HepG2 (cell line): ENCODE results near the gene PTBP2. TPM values are rescaled to one million over a fixed set of nuclear protein-coding genes. Genes with fewer than 3 reads are reported as not detected.
A peak's percentile ranks its signal among the peaks of the same experiment; 100 is the strongest.

ENCODE experiments used
- ATAC-seq: fragments of 200-7000 bp; cut with Tn5 transposase; 3 replicates; pipeline ENCODE4 v1.9.1; 2020; ENCODE audit warnings: mild to moderate bottlenecking, moderate library complexity
- BruUV-seq: library from RNA; stranded (reverse); fragments of 400-500 nt; replicated peaks from 2 replicates; lab custom pipeline; 2021; lab: Mats Ljungman, UMichigan
- CTCF ChIA-PET: fragments of 300-600 bp; formaldehyde crosslinking; extraction: SDS; loops from one replicate; lab custom pipeline; 2021; ENCODE audit warnings: low total read pairs, inconsistent platforms, low intra/inter-chr PET ratio; lab: Yijun Ruan, JAX
- POLR2A ChIA-PET: fragments of 350-600 bp; sonication (Branson Sonifier 250); formaldehyde crosslinking; loops from one replicate; lab custom pipeline; 2020; ENCODE audit warnings: antibody characterized with exemption, inconsistent platforms; lab: Yijun Ruan, JAX
- DNase-seq: peaks from one replicate; pipeline ENCODE4 v3.0.0-alpha.2; 2015; ENCODE audit warnings: low spot score
- FAIRE-seq: peaks from 3 replicates; lab custom pipeline; 2011; peaks lifted over from hg19 to GRCh38; lab: Jason Lieb, UNC
- H2AFZ ChIP-seq: one replicate; pipeline ENCODE4 v1.6.1; 2011; ENCODE audit warnings: low read length, inconsistent platforms
- H3K27ac ChIP-seq: fragments of 300-600 bp; 3 replicates; pipeline ENCODE4 v1.8.0; 2011; ENCODE audit warnings: mixed run types, mild to moderate bottlenecking, mixed read lengths, low read length, inconsistent platforms; ENCODE audit not compliant: insufficient read depth; ENCODE audit errors: extremely low read length
- H3K27me3 ChIP-seq, 2 experiments: fragments of 200-600 bp in 1 of 2; 2 replicates in 1 of 2; 3 replicates in 1 of 2; pipeline versions ENCODE4 v1.6.0 to v1.8.0; 2011; ENCODE audit warnings: low read length in 2 of 2, mild to moderate bottlenecking in 2 of 2, moderate library complexity in 2 of 2, inconsistent platforms in 1 of 2; ENCODE audit not compliant: insufficient read depth in 2 of 2, control insufficient read depth in 1 of 2
- H3K36me3 ChIP-seq, 2 experiments: fragments of 200-600 bp in 1 of 2; replicated peaks in 1 of 2; 2 replicates in 1 of 2; 3 replicates in 1 of 2; pipeline versions ENCODE4 v1.5.1 to v1.8.0; 2011; ENCODE audit warnings: low read length in 2 of 2, inconsistent platforms in 1 of 2; ENCODE audit not compliant: insufficient read depth in 2 of 2, control insufficient read depth in 1 of 2
- H3K4me1 ChIP-seq: 2 replicates; pipeline ENCODE4 v1.5.1; 2012; ENCODE audit warnings: low read length, inconsistent platforms; ENCODE audit not compliant: insufficient read depth
- H3K4me2 ChIP-seq: 2 replicates; pipeline ENCODE4 v1.6.0; 2011; ENCODE audit warnings: low read depth, low read length, inconsistent platforms
- H3K4me3 ChIP-seq, 3 experiments: fragments of 200-600 bp in 1 of 3; sonication (generic), shearing (Covaris generic) in 1 of 3; replicated peaks in 1 of 3; 2 replicates each; pipeline ENCODE4 v1.5.1; 2011 to 2016; ENCODE audit warnings: low read length in 3 of 3, inconsistent platforms in 2 of 3, low read depth in 2 of 3, mild to moderate bottlenecking in 2 of 3, control low read depth in 1 of 3, mixed read lengths in 1 of 3; ENCODE audit not compliant: insufficient read depth in 1 of 3
- H3K79me2 ChIP-seq: one replicate; pipeline ENCODE4 v1.6.1; 2011; ENCODE audit warnings: low read length, inconsistent platforms; ENCODE audit not compliant: insufficient read depth
- H3K9ac ChIP-seq: 2 replicates; pipeline ENCODE4 v1.6.0; 2011; ENCODE audit warnings: mild to moderate bottlenecking, low read depth, low read length, inconsistent platforms; ENCODE audit not compliant: insufficient read depth
- H3K9me3 ChIP-seq: 2 replicates; pipeline ENCODE4 v1.5.1; 2012; ENCODE audit warnings: mild to moderate bottlenecking, low read length
- H4K20me1 ChIP-seq: 2 replicates; pipeline ENCODE4 v1.6.0; 2011; ENCODE audit warnings: inconsistent platforms, mild to moderate bottlenecking, low read length, moderate library complexity; ENCODE audit not compliant: insufficient read depth
- ASH2L ChIP-seq: fragments of 300-600, 200-600 bp; sonication (generic); IDR thresholded peaks from 2 replicates; pipeline ENCODE4 v1.7.0; 2017; ENCODE audit warnings: low read depth, mild to moderate bottlenecking, moderate library complexity, mixed read lengths, low read length; ENCODE audit not compliant: insufficient read length
- MAFK ChIP-seq, 2 experiments: IDR thresholded peaks in 1 of 2; conservative IDR thresholded peaks in 1 of 2; 2 replicates each; pipeline ENCODE4 v1.6.1; 2011; ENCODE audit warnings: improper control_type of control experiment in 2 of 2, low read length in 2 of 2
- MATR3 ChIP-seq: sonication (generic); formaldehyde crosslinking; IDR thresholded peaks from 2 replicates; pipeline ENCODE4 v1.4.0; 2020; ENCODE audit warnings: missing genetic modification reagents
- NCOR1 ChIP-seq: fragments of 200-600 bp; sonication (generic); IDR thresholded peaks from 2 replicates; pipeline ENCODE4 v1.7.0; 2017; ENCODE audit warnings: antibody characterized with exemption, low read length, borderline replicate concordance
- NFE2L2 ChIP-seq: fragments of 150-350 bp; IDR thresholded peaks from 2 replicates; pipeline ENCODE4 v1.6.1; 2014; ENCODE audit warnings: low read length
- NR3C1 ChIP-seq: sonication (generic); formaldehyde crosslinking; IDR thresholded peaks from 2 replicates; pipeline ENCODE4 v1.4.0; 2020; ENCODE audit warnings: missing genetic modification reagents
- NRL ChIP-seq: sonication (generic); formaldehyde crosslinking; IDR thresholded peaks from 2 replicates; pipeline ENCODE4 v1.5.0; 2020; ENCODE audit warnings: missing genetic modification reagents, mild to moderate bottlenecking, moderate library complexity, borderline replicate concordance
- PRPF4 ChIP-seq: fragments of 200-400 bp; formaldehyde crosslinking; IDR thresholded peaks from 2 replicates; pipeline ENCODE4 v1.6.1; 2016; ENCODE audit warnings: low read length, low read depth; ENCODE audit not compliant: poor library complexity, severe bottlenecking
- ZNF292 ChIP-seq: sonication (generic); formaldehyde crosslinking; IDR thresholded peaks from 2 replicates; pipeline ENCODE4 v1.8.1; 2022; ENCODE audit warnings: mild to moderate bottlenecking, low read depth, missing genetic modification reagents, borderline replicate concordance
- ZNF572 ChIP-seq: sonication (generic); formaldehyde crosslinking; IDR thresholded peaks from 2 replicates; pipeline ENCODE4 v1.5.1; 2020; ENCODE audit warnings: mild to moderate bottlenecking, missing genetic modification reagents
- ZNF878 ChIP-seq: sonication (generic); formaldehyde crosslinking; IDR thresholded peaks from 2 replicates; pipeline ENCODE4 v1.8.1; 2023; ENCODE audit warnings: mild to moderate bottlenecking, missing genetic modification reagents, moderate library complexity
- WGBS: methylation state at CpG from one replicate; pipeline ENCODE4 v1.1.6; 2017; ENCODE audit warnings: low lambda C conversion rate; 5-methylcytosine and 5-hydroxymethylcytosine counted together
- in situ Hi-C: cut with HindIII; loops from 2 replicates; pipeline ENCODE4 v1.10.0; 2017; ENCODE audit warnings: low pct_unique_long_range_greater_than_20kb; ENCODE audit not compliant: extremely low pct_ligation_motif_present
- intact Hi-C: fragments of 100-400 bp; cut with micrococcal nuclease; formaldehyde crosslinking; loops from one replicate; pipeline ENCODE4 v1.10.0; 2022; ENCODE audit not compliant: unreplicated experiment
- polyA plus RNA-seq, 8 experiments: library from polyadenylated mRNA; depleted of rRNA in 3 of 8; stranded (reverse) in 7 of 8; unstranded in 1 of 8; fragments of >200 nt; fragmentation: Illumina TruSeq in 4 of 8; extraction: Trizol in 4 of 8; gene quantifications; 2 replicates each; pipeline versions ENCODE4 v1.2.1 to v1.2.3, GENCODE V29; 2011 to 2016; ENCODE audit warnings: low read depth in 4 of 8, missing spikeins in 1 of 8, mixed read lengths in 1 of 8; ENCODE audit not compliant: insufficient read depth in 1 of 8
- total RNA-seq, 5 experiments: library from RNA; depleted of rRNA; stranded (reverse); fragments of >200 nt; fragmentation: Illumina TruSeq; extraction: Trizol; gene quantifications; 2 replicates each; pipeline ENCODE4 v1.2.3, GENCODE V29; 2016; ENCODE audit warnings: low read depth in 1 of 5
- TF ChIP-seq, protein P1 (sequence below): sonication (generic); formaldehyde crosslinking; IDR thresholded peaks from 2 replicates; pipeline ENCODE4 v1.5.0; 2020; ENCODE audit warnings: missing genetic modification reagents
- TF ChIP-seq, protein P2 (sequence below): sonication (generic); formaldehyde crosslinking; IDR thresholded peaks from 2 replicates; pipeline ENCODE4 v1.4.0; 2020; ENCODE audit warnings: missing genetic modification reagents
- TF ChIP-seq, protein P3 (sequence below): sonication (generic); formaldehyde crosslinking; IDR thresholded peaks from 2 replicates; pipeline ENCODE4; 2020; ENCODE audit warnings: missing genetic modification reagents, mild to moderate bottlenecking, borderline replicate concordance

The PTBP2 gene
- total and polyA plus RNA-seq, 2 of the 13 experiments (the other 11 are each of a cell fraction or from before 2014, with no cell fraction given) = 10.5 to 14.1 TPM

DNA sequence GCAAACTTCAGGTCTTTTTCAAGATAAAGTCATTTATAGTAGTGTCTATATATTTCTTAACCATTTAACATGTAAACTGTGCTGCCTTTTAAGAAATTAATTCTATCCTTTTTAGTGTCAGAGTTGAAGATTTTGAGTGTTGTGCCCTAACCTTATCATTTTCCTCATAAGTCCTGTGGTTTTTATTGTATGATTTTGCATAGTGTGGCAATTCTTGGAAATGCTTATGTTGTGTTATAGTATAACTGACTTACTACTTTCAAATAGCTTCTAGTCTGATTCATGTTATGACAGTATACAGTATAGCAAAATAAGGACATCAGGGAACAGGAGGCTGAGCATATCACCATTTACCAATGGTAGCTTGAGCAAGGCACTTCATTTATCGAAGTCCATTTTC lies 99.1 kb downstream of the PTBP2 start:
- no peak overlapping the region for H3K27ac ChIP-seq
- intact Hi-C loops = no loop called here
- no TSS peak for BruUV-seq
- no peak overlapping the region for H3K9ac ChIP-seq
- H3K36me3 ChIP-seq = no peaks in the 10 kb centered on the region
- FAIRE-seq = no peak
- no peaks in the 10 kb centered on the region for H4K20me1 ChIP-seq
- no peak for TF ChIP-seq NRL (CRISPR knock-in tag)
- TF ChIP-seq MATR3 = no peak
- no peak for TF ChIP-seq ASH2L
- TF ChIP-seq NCOR1 = no peak
- TF ChIP-seq MAFK (conservative IDR thresholded peaks at IDR 0.05 in 1 of 2, IDR thresholded peaks at IDR 0.05 in 1 of 2; ENCODE audit: low read length in 2 of 2) = 0 out of 4 replicates have a peak, but pooled peaks of 1 of the 2 experiments have one; percentile 15
- TF ChIP-seq NFE2L2 = no peak
- TF ChIP-seq, protein P1, sequence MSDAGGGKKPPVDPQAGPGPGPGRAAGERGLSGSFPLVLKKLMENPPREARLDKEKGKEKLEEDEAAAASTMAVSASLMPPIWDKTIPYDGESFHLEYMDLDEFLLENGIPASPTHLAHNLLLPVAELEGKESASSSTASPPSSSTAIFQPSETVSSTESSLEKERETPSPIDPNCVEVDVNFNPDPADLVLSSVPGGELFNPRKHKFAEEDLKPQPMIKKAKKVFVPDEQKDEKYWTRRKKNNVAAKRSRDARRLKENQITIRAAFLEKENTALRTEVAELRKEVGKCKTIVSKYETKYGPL = no peak
- CTCF ChIA-PET = no interaction called here
- POLR2A ChIA-PET = no interaction called here
- H3K4me3 ChIP-seq = no peak overlapping the region
- H3K4me2 ChIP-seq = no peak overlapping the region
- H3K79me2 ChIP-seq = no peaks in the 10 kb centered on the region
- no peak for ATAC-seq
- no peaks in the 10 kb centered on the region for H3K4me1 ChIP-seq
- no peak overlapping the region for H2AFZ ChIP-seq
- in situ Hi-C loops = no loop called here
- no peaks in the 10 kb centered on the region for H3K9me3 ChIP-seq
- H3K27me3 ChIP-seq = no peaks in the 10 kb centered on the region
- WGBS = 100% methylated on average over 1 of the region's 1 CpG
- no peak for DNase-seq

DNA sequence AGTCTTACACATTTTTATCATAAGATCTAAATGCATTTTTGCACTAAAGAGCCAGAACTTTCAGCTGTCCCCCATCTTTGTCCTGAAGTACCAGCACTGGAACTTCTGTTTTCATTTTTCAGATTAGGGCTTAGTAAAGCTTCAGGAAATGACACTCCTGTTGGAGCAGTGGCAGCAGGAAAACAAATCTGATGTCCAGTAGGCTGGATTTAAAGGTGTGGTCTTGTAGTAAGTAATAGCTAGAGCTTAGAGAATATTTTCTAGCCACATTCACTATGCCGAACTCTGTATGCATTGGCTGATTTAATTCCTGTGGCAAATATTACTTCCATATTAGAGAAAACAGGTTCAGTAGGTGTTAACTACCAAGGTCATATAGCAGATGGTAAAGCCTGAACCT lies 103.6 kb downstream of the PTBP2 start:
- DNase-seq (no peak), ATAC-seq (no peak), FAIRE-seq (no peak)
- H3K27me3 ChIP-seq = no peaks in the 10 kb centered on the region
- no TSS peak for BruUV-seq
- no peak overlapping the region for H2AFZ ChIP-seq
- H3K4me1 ChIP-seq = no peaks in the 10 kb centered on the region
- no peaks in the 10 kb centered on the region for H3K79me2 ChIP-seq
- H4K20me1 ChIP-seq = no peaks in the 10 kb centered on the region
- no peak overlapping the region for H3K9ac ChIP-seq
- H3K27ac ChIP-seq = no peak overlapping the region
- 93% methylated on average over 1 of the region's 1 CpG for WGBS
- no peak overlapping the region for H3K4me3 ChIP-seq
- intact Hi-C loops = no loop called here
- ChIA-PET CTCF (no interaction called here), POLR2A (no interaction called here)
- no peak overlapping the region for H3K4me2 ChIP-seq
- no peaks in the 10 kb centered on the region for H3K9me3 ChIP-seq
- H3K36me3 ChIP-seq = no peaks in the 10 kb centered on the region
- in situ Hi-C loops = no loop called here
- TF ChIP-seq ZNF292 (CRISPR knock-in tag) (no peak), PRPF4 (no peak), NR3C1 (CRISPR knock-in tag) (no peak), ZNF572 (CRISPR knock-in tag) (no peak), ZNF878 (CRISPR knock-in tag) (no peak)
- TF ChIP-seq, protein P2, sequence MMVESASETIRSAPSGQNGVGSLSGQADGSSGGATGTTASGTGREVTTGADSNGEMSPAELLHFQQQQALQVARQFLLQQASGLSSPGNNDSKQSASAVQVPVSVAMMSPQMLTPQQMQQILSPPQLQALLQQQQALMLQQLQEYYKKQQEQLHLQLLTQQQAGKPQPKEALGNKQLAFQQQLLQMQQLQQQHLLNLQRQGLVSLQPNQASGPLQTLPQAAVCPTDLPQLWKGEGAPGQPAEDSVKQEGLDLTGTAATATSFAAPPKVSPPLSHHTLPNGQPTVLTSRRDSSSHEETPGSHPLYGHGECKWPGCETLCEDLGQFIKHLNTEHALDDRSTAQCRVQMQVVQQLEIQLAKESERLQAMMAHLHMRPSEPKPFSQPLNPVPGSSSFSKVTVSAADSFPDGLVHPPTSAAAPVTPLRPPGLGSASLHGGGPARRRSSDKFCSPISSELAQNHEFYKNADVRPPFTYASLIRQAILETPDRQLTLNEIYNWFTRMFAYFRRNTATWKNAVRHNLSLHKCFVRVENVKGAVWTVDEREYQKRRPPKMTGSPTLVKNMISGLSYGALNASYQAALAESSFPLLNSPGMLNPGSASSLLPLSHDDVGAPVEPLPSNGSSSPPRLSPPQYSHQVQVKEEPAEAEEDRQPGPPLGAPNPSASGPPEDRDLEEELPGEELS (CRISPR knock-in tag) = no peak
- TF ChIP-seq, protein P3, sequence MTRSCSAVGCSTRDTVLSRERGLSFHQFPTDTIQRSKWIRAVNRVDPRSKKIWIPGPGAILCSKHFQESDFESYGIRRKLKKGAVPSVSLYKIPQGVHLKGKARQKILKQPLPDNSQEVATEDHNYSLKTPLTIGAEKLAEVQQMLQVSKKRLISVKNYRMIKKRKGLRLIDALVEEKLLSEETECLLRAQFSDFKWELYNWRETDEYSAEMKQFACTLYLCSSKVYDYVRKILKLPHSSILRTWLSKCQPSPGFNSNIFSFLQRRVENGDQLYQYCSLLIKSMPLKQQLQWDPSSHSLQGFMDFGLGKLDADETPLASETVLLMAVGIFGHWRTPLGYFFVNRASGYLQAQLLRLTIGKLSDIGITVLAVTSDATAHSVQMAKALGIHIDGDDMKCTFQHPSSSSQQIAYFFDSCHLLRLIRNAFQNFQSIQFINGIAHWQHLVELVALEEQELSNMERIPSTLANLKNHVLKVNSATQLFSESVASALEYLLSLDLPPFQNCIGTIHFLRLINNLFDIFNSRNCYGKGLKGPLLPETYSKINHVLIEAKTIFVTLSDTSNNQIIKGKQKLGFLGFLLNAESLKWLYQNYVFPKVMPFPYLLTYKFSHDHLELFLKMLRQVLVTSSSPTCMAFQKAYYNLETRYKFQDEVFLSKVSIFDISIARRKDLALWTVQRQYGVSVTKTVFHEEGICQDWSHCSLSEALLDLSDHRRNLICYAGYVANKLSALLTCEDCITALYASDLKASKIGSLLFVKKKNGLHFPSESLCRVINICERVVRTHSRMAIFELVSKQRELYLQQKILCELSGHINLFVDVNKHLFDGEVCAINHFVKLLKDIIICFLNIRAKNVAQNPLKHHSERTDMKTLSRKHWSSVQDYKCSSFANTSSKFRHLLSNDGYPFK = no peak
